IMR-90 (cell line): ENCODE data around the gene MBTPS2. TPM values are rescaled to one million over a fixed set of nuclear protein-coding genes. Genes with fewer than 3 reads are reported as not detected.

Experiments used
- ATAC-seq: fragments of 200-7000 bp; cut with Tn5 transposase; 2 replicates; pipeline ENCODE4 v1.9.1; 2020; ENCODE audit warnings: low read depth, mild to moderate bottlenecking, moderate library complexity
- BruUV-seq: library from RNA; stranded (reverse); fragments of 400-500 nt; replicated peaks from 2 replicates; lab custom pipeline; 2021; lab: Mats Ljungman, UMichigan
- CTCF ChIA-PET: fragments of 300-600 bp; formaldehyde crosslinking; extraction: SDS; loops from one replicate; lab custom pipeline; 2021; ENCODE audit warnings: antibody characterized with exemption; lab: Yijun Ruan, JAX
- POLR2A ChIA-PET: fragments of 300-600 bp; sonication (Branson Sonifier 250); formaldehyde crosslinking; loops from one replicate; lab custom pipeline; 2022; ENCODE audit warnings: antibody characterized with exemption; ENCODE audit not compliant: unreplicated experiment; lab: Charles Lee
- DNase-seq: peaks from one replicate; pipeline ENCODE4 v3.0.0; 2013
- H2AFZ ChIP-seq: replicated peaks from 2 replicates; pipeline ENCODE3; 2013; ENCODE audit warnings: low read length, mild to moderate bottlenecking; ENCODE audit not compliant: poor library complexity
- H2AK5ac ChIP-seq: 2 replicates; pipeline ENCODE4 v1.6.1; 2013; ENCODE audit warnings: low read depth, low read length, inconsistent platforms
- H2AK9ac ChIP-seq: replicated peaks from 2 replicates; pipeline ENCODE3; 2013; ENCODE audit warnings: mild to moderate bottlenecking, low read depth, low read length, moderate library complexity; ENCODE audit not compliant: poor library complexity
- H2BK120ac ChIP-seq: 2 replicates; pipeline ENCODE4 v1.6.1; 2013; ENCODE audit warnings: low read depth, low read length, inconsistent platforms
- H2BK15ac ChIP-seq: 3 replicates; pipeline ENCODE4 v1.6.1; 2013; ENCODE audit warnings: low read depth, low read length, inconsistent platforms
- H2BK20ac ChIP-seq: 2 replicates; pipeline ENCODE4 v1.6.1; 2013; ENCODE audit warnings: low read depth, mild to moderate bottlenecking, inconsistent platforms, low read length, moderate library complexity
- H2BK5ac ChIP-seq: 2 replicates; pipeline ENCODE4 v1.6.1; 2013; ENCODE audit warnings: mild to moderate bottlenecking, low read depth, low read length, inconsistent platforms; ENCODE audit not compliant: poor library complexity, severe bottlenecking
- H3K14ac ChIP-seq: replicated peaks from 2 replicates; pipeline ENCODE4 v1.6.1; 2013; ENCODE audit warnings: low read depth, low read length, inconsistent platforms
- H3K18ac ChIP-seq: 2 replicates; pipeline ENCODE4 v1.6.1; 2013; ENCODE audit warnings: low read depth, low read length, control low read depth
- H3K23ac ChIP-seq: 2 replicates; pipeline ENCODE4 v1.6.1; 2013; ENCODE audit warnings: low read depth, low read length, inconsistent platforms
- H3K27ac ChIP-seq: 2 replicates; pipeline ENCODE4 v1.5.1; 2013; ENCODE audit warnings: mild to moderate bottlenecking, control low read depth, low read length; ENCODE audit not compliant: insufficient read depth
- H3K27me3 ChIP-seq: 2 replicates; pipeline ENCODE4 v1.6.1; 2013; ENCODE audit warnings: low read length; ENCODE audit not compliant: control insufficient read depth, insufficient read depth
- H3K36me3 ChIP-seq: 2 replicates; pipeline ENCODE4 v1.6.1; 2013; ENCODE audit warnings: low read length, mixed read lengths; ENCODE audit not compliant: control insufficient read depth, insufficient read depth
- H3K4ac ChIP-seq: 2 replicates; pipeline ENCODE4 v1.6.1; 2013; ENCODE audit warnings: low read depth, low read length, inconsistent platforms
- H3K4me1 ChIP-seq: 2 replicates; pipeline ENCODE4 v1.6.1; 2013; ENCODE audit warnings: low read length, mixed read lengths; ENCODE audit not compliant: control insufficient read depth, insufficient read depth
- H3K4me2 ChIP-seq: 2 replicates; pipeline ENCODE4 v1.6.1; 2013; ENCODE audit warnings: low read depth, mild to moderate bottlenecking, control low read depth, low read length, moderate library complexity
- H3K4me3 ChIP-seq: 2 replicates; pipeline ENCODE4 v1.5.1; 2013; ENCODE audit warnings: low read depth, mild to moderate bottlenecking, control low read depth, low read length, moderate library complexity; ENCODE audit not compliant: insufficient read depth
- H3K56ac ChIP-seq: 2 replicates; pipeline ENCODE4 v1.6.1; 2013; ENCODE audit warnings: low read length, inconsistent platforms; ENCODE audit not compliant: insufficient read depth; ENCODE audit errors: extremely low read depth
- H3K79me1 ChIP-seq, 2 experiments: 2 replicates each; pipeline ENCODE4 v1.6.1; 2013; ENCODE audit warnings: low read length in 2 of 2, inconsistent platforms in 1 of 2, low read depth in 1 of 2
- H3K9ac ChIP-seq: 2 replicates; pipeline ENCODE4 v1.6.1; 2013; ENCODE audit warnings: low read depth, low read length, control low read depth
- H3K9me1 ChIP-seq: 2 replicates; pipeline ENCODE4 v1.6.1; 2013; ENCODE audit warnings: low read length, inconsistent platforms; ENCODE audit not compliant: insufficient read depth
- H3K9me3 ChIP-seq: 2 replicates; pipeline ENCODE4 v1.6.1; 2013; ENCODE audit warnings: low read length; ENCODE audit not compliant: control insufficient read depth, insufficient read depth
- H4K20me1 ChIP-seq: 2 replicates; pipeline ENCODE4 v1.6.1; 2013; ENCODE audit warnings: low read length, inconsistent platforms; ENCODE audit not compliant: insufficient read depth
- H4K5ac ChIP-seq: 2 replicates; pipeline ENCODE4 v1.6.1; 2013; ENCODE audit warnings: mild to moderate bottlenecking, low read depth, low read length, control low read depth
- H4K8ac ChIP-seq, 2 experiments: 2 replicates each; pipeline ENCODE4 v1.6.1; 2013; ENCODE audit warnings: low read depth in 2 of 2, low read length in 2 of 2, control low read depth in 1 of 2, inconsistent platforms in 1 of 2
- H4K91ac ChIP-seq: 2 replicates; pipeline ENCODE4 v1.6.1; 2013; ENCODE audit warnings: low read depth, low read length, inconsistent platforms; ENCODE audit not compliant: insufficient read depth
- BHLHE40 ChIP-seq: fragments of 150-350 bp; IDR thresholded peaks from 2 replicates; pipeline ENCODE4 v1.6.1; 2016; ENCODE audit warnings: mild to moderate bottlenecking, low read depth, low read length
- CEBPB ChIP-seq: IDR thresholded peaks from 2 replicates; pipeline ENCODE4 v1.6.1; 2012; ENCODE audit warnings: low read depth, low read length, improper control_type of control experiment
- CHD1 ChIP-seq: IDR thresholded peaks from 2 replicates; pipeline ENCODE4 v1.6.1; 2012; ENCODE audit warnings: low read depth, low read length, improper control_type of control experiment
- CTCF ChIP-seq: conservative IDR thresholded peaks from 2 replicates; pipeline ENCODE4 v1.5.1; 2012; ENCODE audit warnings: mild to moderate bottlenecking, low read depth, low read length, improper control_type of control experiment
- ELK1 ChIP-seq: fragments of 150-350 bp; IDR thresholded peaks from 2 replicates; pipeline ENCODE4 v1.6.1; 2016; ENCODE audit warnings: low read depth, mild to moderate bottlenecking, low read length, moderate library complexity, borderline replicate concordance
- FOS ChIP-seq: fragments of 150-350 bp; IDR thresholded peaks from 2 replicates; pipeline ENCODE4 v1.6.1; 2016; ENCODE audit warnings: low read depth, low read length
- MAFK ChIP-seq: IDR thresholded peaks from 2 replicates; pipeline ENCODE4 v1.6.1; 2012; ENCODE audit warnings: low read depth, low read length, improper control_type of control experiment
- MAZ ChIP-seq: IDR thresholded peaks from 2 replicates; pipeline ENCODE4 v1.6.1; 2012; ENCODE audit warnings: low read depth, mild to moderate bottlenecking, low read length, improper control_type of control experiment, moderate library complexity, borderline replicate concordance
- MXI1 ChIP-seq: IDR thresholded peaks from 2 replicates; pipeline ENCODE4 v1.6.1; 2012; ENCODE audit warnings: low read depth, mild to moderate bottlenecking, low read length, moderate library complexity, borderline replicate concordance
- NFE2L2 ChIP-seq: fragments of 150-350 bp; IDR thresholded peaks from 2 replicates; pipeline ENCODE4 v1.6.1; 2016; ENCODE audit warnings: low read depth, mild to moderate bottlenecking, low read length
- POLR2A ChIP-seq: IDR thresholded peaks from 2 replicates; pipeline ENCODE4 v1.6.1; 2012; ENCODE audit warnings: mild to moderate bottlenecking, low read depth, low read length
- RAD21 ChIP-seq: IDR thresholded peaks from 2 replicates; pipeline ENCODE4 v1.6.1; 2012; ENCODE audit warnings: low read length, improper control_type of control experiment
- RCOR1 ChIP-seq: IDR thresholded peaks from 2 replicates; pipeline ENCODE4 v1.6.1; 2012; ENCODE audit warnings: mild to moderate bottlenecking, low read length, improper control_type of control experiment; ENCODE audit not compliant: insufficient replicate concordance
- RFX5 ChIP-seq: IDR thresholded peaks from 2 replicates; pipeline ENCODE4 v1.8.0; 2012; ENCODE audit warnings: low read depth, mild to moderate bottlenecking, low read length, moderate library complexity
- SMC3 ChIP-seq: fragments of 150-350 bp; IDR thresholded peaks from 2 replicates; pipeline ENCODE4 v1.6.1; 2016; ENCODE audit warnings: low read depth, mild to moderate bottlenecking, antibody characterized with exemption, low read length, moderate library complexity
- USF2 ChIP-seq: fragments of 150-350 bp; IDR thresholded peaks from 2 replicates; pipeline ENCODE4 v1.6.1; 2017; ENCODE audit warnings: mild to moderate bottlenecking, antibody characterized with exemption, low read length, low read depth
- WGBS, 2 experiments: methylation state at CpG; one replicate each; pipeline versions ENCODE4 v1.1.5 to v1.1.7; 2013; ENCODE audit warnings: missing lambda C conversion rate in 2 of 2; ENCODE audit not compliant: insufficient read length in 1 of 2; ENCODE audit errors: extremely low coverage in 2 of 2; 5-methylcytosine and 5-hydroxymethylcytosine counted together
- dilution Hi-C: fragments of 300-500 bp; cut with HindIII; formaldehyde crosslinking; loops from one replicate; pipeline ENCODE4 v1.14.3; 2018; ENCODE audit warnings: low sequenced_read_pairs; ENCODE audit not compliant: unreplicated experiment
- in situ Hi-C: fragments of 300-500 bp; cut with MboI; formaldehyde crosslinking; loops from 3 replicates; pipeline ENCODE4 v1.14.3; 2019; ENCODE audit warnings: low sequenced_read_pairs, inconsistent platforms, mixed read lengths
- intact Hi-C: fragments of 100-400 bp; cut with micrococcal nuclease; formaldehyde crosslinking; loops from 2 replicates; pipeline ENCODE4 v1.10.0; 2022
- polyA plus RNA-seq, 3 experiments: library from polyadenylated mRNA; depleted of rRNA; stranded (reverse); fragments of >200 nt; gene quantifications; 2 replicates each; pipeline ENCODE4 v1.2.3, GENCODE V29; 2012; ENCODE audit warnings: low replicate concordance in 1 of 3
- total RNA-seq: library from RNA; depleted of rRNA; stranded (reverse); fragments of >200 nt; gene quantifications from 2 replicates; pipeline ENCODE4 v1.2.3, GENCODE V29; 2012

The MBTPS2 gene
- total and polyA plus RNA-seq, 2 of the 4 experiments (the other 2 are of a cell fraction), result 4.7 to 12.4 TPM

- BruUV-seq, result no TSS peak
These were observed 91.6 kb downstream of the MBTPS2 start for GRCh38 chrX:21930986-21931385.

More at GRCh38 chrX:21930986-21931385, 91.6 kb downstream of the MBTPS2 start:
- no peak overlapping the region for H3K4me3 ChIP-seq
- H3K9me3 ChIP-seq, result no peaks in the 10 kb centered on the region
- H3K27ac ChIP-seq, result no peak overlapping the region
- H3K23ac ChIP-seq, result no peak overlapping the region
- peaks cover 6% of the 10 kb centered on the region for H3K9me1 ChIP-seq
- peak overlapping the region; percentile 85 for H2BK120ac ChIP-seq
- H3K4ac ChIP-seq, result no peak overlapping the region
- no peaks in the 10 kb centered on the region for H3K36me3 ChIP-seq
- no peak overlapping the region for H4K91ac ChIP-seq
- no peak overlapping the region for H3K4me2 ChIP-seq
- TF ChIP-seq MXI1 (no peak), CEBPB (no peak), SMC3 (no peak), RFX5 (no peak), RAD21 (no peak), MAFK (no peak), POLR2A (no peak), BHLHE40 (no peak), NFE2L2 (no peak), USF2 (no peak), FOS (no peak), CTCF (no peak), MAZ (no peak), RCOR1 (no peak), CHD1 (no peak), ELK1 (no peak)
- 0 out of 3 replicates have a peak overlapping the region, but pooled peaks have one; percentile 53 for H2BK15ac ChIP-seq
- dilution Hi-C loops (no loop called here), intact Hi-C loops (no loop called here), in situ Hi-C loops (no loop called here)
- peaks cover 10% of the 10 kb centered on the region for H3K4me1 ChIP-seq
- no peak overlapping the region for H2AK9ac ChIP-seq
- peak overlapping the region; percentile 54; the same call in 1 of the 2 replicates for H2BK20ac ChIP-seq
- H4K20me1 ChIP-seq, result no peaks in the 10 kb centered on the region
- no peak for DNase-seq
- no peak for ATAC-seq
- ChIA-PET POLR2A (no interaction called here), CTCF (no interaction called here)
- H4K8ac ChIP-seq, result no peak overlapping the region
- no peak overlapping the region for H3K14ac ChIP-seq
- H2BK5ac ChIP-seq, result peak overlapping the region; percentile 72
- no peak overlapping the region for H3K9ac ChIP-seq
- H3K27me3 ChIP-seq, result no peaks in the 10 kb centered on the region
- H3K18ac ChIP-seq, result peak overlapping the region; percentile 50; the same call in 1 of the 2 replicates
- H2AFZ ChIP-seq, result no peak overlapping the region
- H3K79me1 ChIP-seq, result peaks cover 0 to 14% of the 10 kb centered on the region in 2 experiments; a peak in 1 of 4 replicates
- no peak overlapping the region for H2AK5ac ChIP-seq
- H3K56ac ChIP-seq, result no peak overlapping the region
- WGBS, 2 experiments, result no CpG with 5 or more reads among the region's 1 CpG
- no peak overlapping the region for H4K5ac ChIP-seq
